NCI-H1694 treated with DMSO at 0.1 percent for 48 hours (cell line): ENCODE measurements around the gene DNAH12.
"Not testable (repeated sequence)": the region's sequence is repeated elsewhere in the genome, so short reads cannot be mapped to it uniquely, and the experiment has no call there.

ENCODE experiments used
- DNase-seq: peaks from one replicate; lab custom pipeline; 2025; lab: John Stamatoyannopoulos, UW

Gene DNAH12

GRCh38 chr3:57538465-57538864, 5.7 kb downstream of the DNAH12 start:
- no peak for DNase-seq

GRCh38 chr3:57530071-57530608, 14.0 kb downstream of the DNAH12 start:
- DNase-seq, result no peak

- no peak for DNase-seq
Measured at GRCh38 chr3:57518276-57518915, 25.7 kb downstream of the DNAH12 start.

GRCh38 chr3:57512166-57512565, 32.0 kb downstream of the DNAH12 start:
- no peak for DNase-seq

GRCh38 chr3:57505901-57506300, 38.2 kb downstream of the DNAH12 start:
- no peak for DNase-seq

- DNase-seq, result no peak
Measured at GRCh38 chr3:57500506-57500905, 43.6 kb downstream of the DNAH12 start.

- DNase-seq, result no peak
Measured at GRCh38 chr3:57497904-57498303, 46.2 kb downstream of the DNAH12 start.

GRCh38 chr3:57484563-57484962, 59.6 kb downstream of the DNAH12 start:
- no peak for DNase-seq

GRCh38 chr3:57477193-57477592, 67.0 kb downstream of the DNAH12 start:
- not testable (repeated sequence) for DNase-seq

- DNase-seq, result no peak
Measured at GRCh38 chr3:57464801-57465200, 79.3 kb downstream of the DNAH12 start.

GRCh38 chr3:57464011-57464410, 80.1 kb downstream of the DNAH12 start:
- no peak for DNase-seq

- DNase-seq, result no peak
Measured at GRCh38 chr3:57451150-57451846, 92.8 kb downstream of the DNAH12 start.

GRCh38 chr3:57449276-57449847, 94.8 kb downstream of the DNAH12 start:
- not testable (repeated sequence) for DNase-seq

- DNase-seq, result not testable (repeated sequence)
Measured at GRCh38 chr3:57448489-57448888, 95.7 kb downstream of the DNAH12 start.

- no peak for DNase-seq
Measured at GRCh38 chr3:57446318-57446841, 97.8 kb downstream of the DNAH12 start.

- DNase-seq, result no peak
Measured at GRCh38 chr3:57444469-57444868, 99.7 kb downstream of the DNAH12 start.

GRCh38 chr3:57440144-57440543, 104.0 kb downstream of the DNAH12 start:
- DNase-seq, result not testable (repeated sequence)

GRCh38 chr3:57438460-57438859, 105.7 kb downstream of the DNAH12 start:
- not testable (repeated sequence) for DNase-seq

- DNase-seq, result no peak
Measured at GRCh38 chr3:57436195-57436761, 107.9 kb downstream of the DNAH12 start.

GRCh38 chr3:57434041-57434440, 110.1 kb downstream of the DNAH12 start:
- no peak for DNase-seq

- no peak for DNase-seq
Measured at GRCh38 chr3:57423335-57423734, 120.8 kb downstream of the DNAH12 start.

GRCh38 chr3:57421336-57421735, 122.8 kb downstream of the DNAH12 start:
- DNase-seq, result no peak
